Left lobe of liver (tissue), 2 donors: ENCODE results near the gene SH3TC1. TPM values are rescaled to one million over a fixed set of nuclear protein-coding genes. Genes with fewer than 3 reads are reported as not detected.

Experiments
- ATAC-seq: fragments of 200-7000 bp; cut with Tn5 transposase; one replicate; pipeline ENCODE4 v1.9.1; 2020; ENCODE audit warnings: mild to moderate bottlenecking, moderate library complexity
- DNase-seq: peaks from one replicate; pipeline ENCODE4 v3.0.0-alpha.2; 2020; ENCODE audit warnings: low spot score
- total RNA-seq: library from RNA; stranded (reverse); gene quantifications from one replicate; pipeline ENCODE4 v1.2.1, GENCODE V29; 2021
- donor health status: DM: no; HTN: no; CAD: no; lungs with moderate emphysema.
- donor health status: DM: no; HTN: yes; CAD: no.

The SH3TC1 gene
- total RNA-seq, 1 donor from 2014 or later, result 33.3 TPM

GRCh38 chr4:8197521-8197920 lies 1.6 kb upstream of the SH3TC1 start:
- no peak for ATAC-seq

DNA sequence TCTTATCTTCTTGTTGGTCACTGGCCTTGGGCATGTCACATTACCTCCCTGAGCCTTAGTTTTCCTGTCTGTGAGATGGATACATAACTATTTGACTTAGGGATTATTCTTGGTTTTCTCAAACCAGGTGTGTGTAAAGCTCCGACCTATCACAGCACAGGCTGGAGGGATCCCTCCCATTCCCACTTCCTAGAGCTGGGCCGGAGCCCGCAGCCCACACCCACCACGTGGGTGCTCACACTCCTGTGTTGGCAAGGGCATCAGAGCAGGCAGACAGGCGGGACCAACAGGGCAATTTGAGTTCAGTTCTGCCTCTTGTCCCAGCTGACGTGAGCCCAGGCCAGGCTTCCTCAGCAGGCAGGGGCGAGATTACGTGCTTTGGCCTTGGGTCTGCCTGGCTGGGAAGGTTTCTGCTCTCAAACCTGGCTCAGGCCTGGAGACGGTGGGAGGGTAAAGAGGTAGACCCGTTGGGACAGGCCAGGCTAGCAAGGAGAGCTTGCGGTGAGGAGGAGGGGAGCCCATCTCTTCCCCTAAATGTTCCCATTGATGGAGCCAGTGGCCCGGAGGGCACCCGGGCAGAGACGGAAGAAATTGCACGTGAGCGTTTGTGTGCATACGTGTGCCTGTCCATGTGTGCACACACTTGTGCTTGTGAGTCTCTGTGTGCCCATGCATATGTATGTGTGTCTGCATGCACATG lies 734 bp upstream of the SH3TC1 start:
- DNase-seq (peak; percentile 87), ATAC-seq (peak; percentile 48)

More at GRCh38 chr4:8197521-8197920, 1.6 kb upstream of the SH3TC1 start:
- no peak for DNase-seq

- DNase-seq, result peak; percentile 88
- ATAC-seq, result peak; percentile 53
These were observed 658 bp downstream of the SH3TC1 start for GRCh38 chr4:8199594-8200301.

DNA sequence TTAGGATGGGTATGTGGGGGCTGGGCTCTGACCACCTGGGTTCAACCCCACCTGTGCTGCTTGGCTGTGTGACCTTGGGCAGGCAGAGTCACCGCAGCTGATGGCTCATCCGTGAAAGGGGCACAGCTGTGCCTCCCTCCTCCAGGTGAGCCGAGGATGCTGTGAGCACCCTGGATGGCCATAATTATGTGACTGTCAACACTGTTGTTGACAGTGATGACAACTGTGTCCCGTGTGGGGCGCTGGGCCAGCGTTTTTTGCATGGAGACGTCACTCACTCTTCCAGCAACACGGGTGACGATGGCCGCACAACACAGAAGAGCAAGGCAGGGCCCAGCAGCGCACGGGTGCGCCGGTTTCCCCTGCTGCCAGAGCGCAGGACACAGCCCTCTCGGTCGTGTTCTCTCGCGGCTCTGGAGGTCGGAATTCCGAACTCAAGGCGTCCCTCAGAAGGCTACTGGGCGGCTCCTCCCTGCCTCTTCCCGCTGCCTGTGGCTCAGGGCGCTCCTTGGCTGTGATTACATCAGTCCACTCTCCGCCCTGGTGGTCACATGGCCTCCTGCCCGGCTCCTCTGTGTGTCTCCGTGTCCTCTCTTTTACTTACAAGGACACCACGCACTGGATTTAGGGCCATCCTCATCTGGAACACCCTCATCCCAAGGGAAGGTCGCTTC lies 1.3 kb downstream of the SH3TC1 start:
- ATAC-seq, result no peak
- DNase-seq, result no peak

DNA sequence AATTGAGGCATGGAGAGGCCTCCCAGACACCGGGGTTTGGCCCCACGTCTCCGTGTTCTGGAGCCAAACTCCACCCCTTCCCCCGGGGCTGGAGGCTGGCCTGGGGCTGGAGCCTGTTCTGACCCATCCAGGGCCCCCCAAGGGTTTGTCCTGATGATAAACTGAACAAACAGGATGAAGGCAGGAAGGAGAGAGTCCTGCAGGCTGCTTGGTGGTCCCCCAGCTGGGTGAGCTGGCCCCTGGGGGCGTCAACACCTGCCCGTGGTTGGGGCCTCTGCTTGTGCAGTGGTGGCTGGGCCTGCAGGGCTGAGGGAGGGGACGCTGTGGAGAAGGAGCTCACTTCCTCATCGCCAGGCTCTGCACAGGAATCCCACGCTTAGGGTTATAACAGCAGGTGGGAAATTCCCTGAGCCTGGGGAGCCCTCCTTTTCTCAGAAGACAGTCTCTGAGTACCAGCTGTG lies 2.3 kb downstream of the SH3TC1 start:
- DNase-seq, result no peak
- no peak for ATAC-seq

- ATAC-seq (peak; percentile 3), DNase-seq (no peak)
These were observed 3.3 kb downstream of the SH3TC1 start for GRCh38 chr4:8202108-8203051.

DNA sequence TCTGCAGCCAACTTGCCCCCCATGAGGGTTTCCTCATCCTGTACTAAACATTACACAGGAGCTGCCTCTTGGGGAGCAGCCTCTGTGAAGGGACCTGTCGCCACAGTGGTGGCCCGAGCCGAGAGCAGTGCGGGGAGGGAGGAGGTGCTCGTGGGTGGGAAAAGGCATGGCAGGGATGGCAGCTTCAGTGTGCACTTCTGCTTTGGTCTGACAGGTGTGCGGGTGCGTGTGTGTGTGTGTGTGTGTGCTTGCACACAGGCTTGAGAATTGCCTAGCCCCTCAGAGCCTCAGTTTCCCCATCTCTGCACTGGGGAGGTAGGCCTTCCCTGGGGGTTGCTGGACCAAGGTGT lies 3.9 kb downstream of the SH3TC1 start:
- ATAC-seq (no peak), DNase-seq (no peak)

DNA sequence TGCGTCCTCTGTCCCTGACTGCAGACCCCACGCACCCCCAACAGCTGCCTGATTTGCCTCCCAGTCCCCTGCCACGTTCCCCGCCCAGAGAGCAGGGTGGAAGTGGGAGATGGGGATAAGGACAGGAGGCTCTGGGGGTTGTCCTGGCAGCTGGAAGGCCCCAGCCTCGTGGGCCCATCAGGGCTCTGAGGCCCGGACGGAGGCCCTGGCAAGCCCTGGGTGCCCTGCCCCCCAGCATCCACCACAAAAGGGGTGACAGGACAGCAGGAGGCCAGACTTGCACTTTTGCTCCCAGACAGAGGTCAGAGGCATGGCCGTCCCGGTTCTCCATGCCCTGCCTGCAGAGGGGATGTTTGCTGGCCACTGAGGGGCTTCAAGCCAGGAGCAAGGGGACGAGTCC lies 4.7 kb downstream of the SH3TC1 start:
- no peak for ATAC-seq
- DNase-seq, result no peak

DNA sequence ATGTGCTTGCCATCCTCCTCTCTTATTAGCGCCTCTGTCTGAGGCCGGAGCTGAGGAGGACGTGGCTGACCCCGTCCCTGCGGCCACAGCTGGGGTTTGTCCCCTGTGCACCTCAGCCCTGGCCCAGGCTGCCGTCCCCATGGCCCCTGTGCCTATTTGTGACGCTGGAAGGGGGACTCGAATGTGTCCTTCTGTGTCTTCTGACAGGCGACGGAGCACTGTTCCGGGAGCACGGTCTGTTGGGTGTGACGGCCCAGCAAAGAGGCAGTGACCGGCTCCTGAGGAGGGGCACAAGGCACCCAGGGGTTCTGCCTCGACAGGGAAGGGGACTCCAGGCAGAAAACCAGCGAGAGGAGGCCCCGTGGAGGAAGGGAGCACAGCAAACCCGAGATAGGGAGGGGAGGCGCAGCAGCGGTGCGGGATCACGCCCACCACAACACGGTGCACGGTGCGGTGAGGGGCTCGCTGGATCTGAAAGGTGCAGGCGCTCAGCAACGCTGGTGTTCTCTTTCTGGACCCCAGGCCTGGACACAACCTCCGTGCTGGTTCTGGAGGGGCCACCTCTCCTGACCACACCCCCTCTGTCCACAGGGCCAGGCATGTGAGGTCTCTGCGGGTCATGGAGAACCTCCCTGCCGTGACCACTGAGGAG lies 5.6 kb downstream of the SH3TC1 start:
- DNase-seq, result no peak
- no peak for ATAC-seq

- no peak for DNase-seq
- ATAC-seq, result no peak
These were observed 6.2 kb downstream of the SH3TC1 start for GRCh38 chr4:8205241-8205707.

- DNase-seq, result no peak
- ATAC-seq, result no peak
These were observed 6.9 kb downstream of the SH3TC1 start for GRCh38 chr4:8205749-8206611.

GRCh38 chr4:8207314-8207713 lies 8.2 kb downstream of the SH3TC1 start:
- DNase-seq (no peak), ATAC-seq (no peak)

DNA sequence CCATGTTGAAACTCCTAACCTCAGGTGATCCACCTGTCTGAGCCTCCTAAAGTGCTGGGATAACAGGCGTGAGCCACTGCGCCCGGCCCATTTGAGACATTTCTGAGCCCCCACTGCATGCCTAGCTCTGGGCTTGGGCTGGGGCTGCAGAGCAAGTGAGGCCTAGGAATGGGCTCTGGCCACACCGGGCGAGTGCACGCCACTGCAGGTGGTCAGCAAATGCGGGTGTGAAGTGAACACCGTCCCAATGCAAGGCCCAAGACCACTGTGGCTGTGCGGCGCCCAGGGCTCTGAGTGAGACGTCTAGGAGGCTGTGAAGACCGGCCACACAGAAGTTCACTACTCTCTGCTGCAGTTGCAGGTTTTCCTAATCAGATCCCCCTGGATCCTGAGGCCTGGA lies 9.5 kb downstream of the SH3TC1 start:
- no peak for DNase-seq
- ATAC-seq, result no peak

- no peak for DNase-seq
- no peak for ATAC-seq
These were observed 10.2 kb downstream of the SH3TC1 start for GRCh38 chr4:8209181-8209874.

DNA sequence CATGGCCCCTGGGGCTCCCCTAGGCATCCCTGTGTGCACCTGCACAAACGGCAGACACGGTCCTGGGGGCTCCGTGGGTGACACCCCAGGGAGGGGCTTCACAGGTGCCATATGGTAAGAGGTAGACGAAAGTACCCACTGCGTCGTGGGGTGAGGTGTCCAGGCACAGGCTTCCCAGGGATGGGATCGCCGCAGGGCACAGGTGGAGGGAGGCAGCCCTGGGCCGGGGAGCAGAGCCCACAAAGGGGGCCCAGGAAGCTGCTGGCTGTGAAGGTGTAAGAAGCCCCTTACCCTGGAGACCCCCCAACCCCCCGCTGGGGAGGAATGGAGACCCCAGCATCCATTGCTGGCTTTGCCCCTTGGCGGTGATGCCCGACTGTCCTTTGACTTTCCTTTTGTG lies 10.9 kb downstream of the SH3TC1 start:
- DNase-seq, result no peak
- no peak for ATAC-seq

DNA sequence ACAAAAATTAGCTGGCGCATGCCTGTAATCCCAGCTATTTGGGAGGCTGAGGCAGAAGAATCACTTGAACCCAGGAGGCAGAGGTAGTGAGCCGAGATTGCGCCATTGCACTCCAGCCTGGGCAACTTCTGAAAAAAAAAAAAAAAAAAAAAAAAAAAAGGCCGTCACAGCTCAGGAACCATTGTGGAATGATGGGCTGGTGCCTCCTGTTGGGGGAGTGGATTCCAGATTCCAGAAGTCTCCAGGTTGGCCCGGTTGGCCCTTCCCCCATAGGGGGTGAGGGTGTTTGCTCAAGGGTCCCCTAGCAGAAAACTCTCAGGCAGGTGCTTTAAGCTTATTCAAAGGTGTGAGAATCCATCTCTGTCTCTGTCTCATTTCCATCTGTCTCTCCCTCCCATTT lies 11.5 kb downstream of the SH3TC1 start:
- no peak for DNase-seq
- ATAC-seq, result no peak

- no peak for DNase-seq
- no peak for ATAC-seq
These were observed 12.2 kb downstream of the SH3TC1 start for GRCh38 chr4:8211251-8211650.

DNA sequence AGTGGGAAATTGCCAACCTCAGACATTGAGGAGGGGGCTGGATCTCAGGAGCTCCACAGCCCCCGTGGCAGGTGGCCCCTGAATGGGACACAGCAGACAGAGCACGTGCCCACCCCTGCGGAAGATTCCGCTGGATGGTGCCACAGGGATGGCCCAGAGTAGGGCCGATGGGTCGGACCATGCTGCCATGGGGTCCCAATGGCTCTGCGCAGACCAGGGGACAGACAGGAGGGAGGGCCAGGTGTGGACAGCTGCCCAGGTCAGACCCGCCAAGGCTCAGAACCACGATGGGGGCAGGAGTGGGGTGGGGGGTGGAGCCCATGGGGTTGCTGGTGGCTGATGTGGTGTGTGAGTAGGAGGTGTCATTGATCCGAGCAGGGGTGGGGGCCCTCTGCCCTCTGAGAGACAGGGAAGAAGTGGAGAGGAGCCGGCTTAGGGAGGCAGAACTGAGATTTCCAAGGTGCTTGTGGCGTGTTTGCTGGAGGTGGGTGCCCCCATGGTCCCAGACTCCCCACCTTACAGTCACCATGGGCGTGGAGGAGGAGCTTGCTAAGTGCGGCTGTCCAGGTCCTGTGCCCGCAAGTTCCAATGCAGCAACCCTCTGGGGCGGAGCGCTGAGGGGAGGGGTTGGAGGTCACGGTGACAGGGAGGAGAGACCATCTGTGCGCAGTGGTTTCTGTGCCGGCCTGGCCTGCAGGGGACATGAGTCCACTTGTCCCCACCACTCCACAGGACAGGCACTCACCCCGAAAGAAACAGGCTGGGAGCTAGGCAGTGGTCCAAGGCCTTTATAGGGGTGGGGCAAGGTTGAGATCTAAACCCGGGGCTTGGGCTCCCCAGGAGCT lies 12.9 kb downstream of the SH3TC1 start:
- DNase-seq, result no peak
- ATAC-seq, result no peak
